NT2/D1 (cell line): ENCODE data around the gene COL9A3.

ENCODE experiments used
- SUZ12 ChIP-seq: IDR thresholded peaks from 2 replicates; pipeline ENCODE4 v1.6.1; 2011; ENCODE audit not compliant: insufficient read length, insufficient read depth; ENCODE audit errors: extremely low read depth
- YY1 ChIP-seq: IDR thresholded peaks from 2 replicates; pipeline ENCODE4 v1.6.1; 2011; ENCODE audit not compliant: insufficient read length, insufficient read depth
- ZNF274 ChIP-seq: IDR thresholded peaks from 2 replicates; pipeline ENCODE4 v1.6.1; 2011; ENCODE audit warnings: mild to moderate bottlenecking, low read depth, low read length

DNA sequence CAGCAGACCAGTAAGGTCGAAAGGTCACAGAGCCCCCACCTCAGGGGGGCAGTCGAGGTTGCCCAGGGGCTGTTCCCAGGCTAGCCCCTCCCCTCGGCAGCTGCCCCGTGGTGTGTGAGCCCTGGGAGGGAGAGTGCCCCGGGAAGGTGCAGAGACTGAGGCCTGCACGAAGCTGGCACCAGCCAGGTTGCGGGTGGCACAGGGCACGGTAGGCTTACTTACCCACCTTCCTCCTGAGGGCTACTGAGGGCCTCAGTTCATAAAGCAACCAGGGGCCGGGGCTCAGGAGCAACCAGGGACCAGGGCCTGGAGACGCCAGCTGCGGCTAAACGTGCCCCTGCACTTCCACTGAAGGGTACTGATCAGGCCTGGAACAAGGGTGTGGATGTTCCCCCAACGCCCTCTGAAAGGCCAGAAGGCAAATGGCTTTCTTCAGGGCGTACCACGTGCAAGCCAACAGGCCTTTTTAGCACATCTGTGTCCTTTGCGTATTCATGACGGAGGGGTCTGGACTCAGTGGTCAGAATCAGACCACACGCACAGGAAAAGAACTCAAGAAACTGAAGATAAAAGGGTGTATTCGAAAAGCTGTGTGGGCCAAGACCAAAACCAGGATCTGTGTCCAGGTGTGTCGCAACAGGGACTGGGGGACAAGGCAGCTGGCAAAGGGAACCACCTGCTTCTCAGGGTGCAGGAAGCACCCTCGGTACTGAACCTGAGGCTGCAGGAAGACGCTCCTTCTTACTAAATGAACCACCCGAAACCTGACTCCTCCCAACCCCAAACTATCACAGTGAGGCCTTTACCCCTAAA, 69.3 kb downstream of the COL9A3 start:
- TF ChIP-seq SUZ12, result no peak
- TF ChIP-seq ZNF274, result no peak
- TF ChIP-seq YY1, result no peak
